Activated CD8-positive, alpha-beta T cell treated with anti-CD3 and anti-CD28 coated beads for 36 hours (primary cell): ENCODE data around the gene CAMTA1. TPM values are rescaled to one million over a fixed set of nuclear protein-coding genes. Genes with fewer than 3 reads are reported as not detected.

Experiments used
- ATAC-seq: fragments of 200-7000 bp; cut with Tn5 transposase; one replicate; pipeline ENCODE4 v1.10.0; 2021; ENCODE audit warnings: mild to moderate bottlenecking, moderate library complexity
- CTCF ChIA-PET: fragments of 350-600 bp; sonication (Branson Sonifier 250); formaldehyde crosslinking; loops from one replicate; lab custom pipeline; 2021; ENCODE audit warnings: antibody characterized with exemption; lab: Charles Lee
- POLR2A ChIA-PET: fragments of 350-600 bp; sonication (Branson Sonifier 250); formaldehyde crosslinking; loops from one replicate; lab custom pipeline; 2021; ENCODE audit warnings: antibody characterized with exemption; lab: Charles Lee
- DNase-seq: peaks from one replicate; pipeline ENCODE4 v3.0.0-alpha.2; 2020
- H3K27ac Mint-ChIP-seq: one replicate; pipeline ENCODE4 v1.8.0; 2021; ENCODE audit warnings: mild to moderate bottlenecking, mixed read lengths
- H3K27me3 Mint-ChIP-seq: one replicate; pipeline ENCODE4 v1.8.0; 2021; ENCODE audit warnings: mixed read lengths
- H3K36me3 Mint-ChIP-seq: one replicate; pipeline ENCODE4 v1.8.0; 2021; ENCODE audit warnings: low read depth, mixed read lengths
- H3K4me1 Mint-ChIP-seq: one replicate; pipeline ENCODE4 v1.8.0; 2021; ENCODE audit warnings: low read depth, mixed read lengths
- H3K4me3 Mint-ChIP-seq: one replicate; pipeline ENCODE4 v1.8.0; 2021; ENCODE audit warnings: mild to moderate bottlenecking, moderate library complexity, mixed read lengths
- H3K9me3 Mint-ChIP-seq: one replicate; pipeline ENCODE4 v1.8.0; 2021; ENCODE audit warnings: mixed read lengths
- intact Hi-C: fragments of 100-400 bp; cut with micrococcal nuclease; formaldehyde crosslinking; loops from one replicate; pipeline ENCODE4 v1.10.0; 2022
- total RNA-seq, 2 experiments: library from RNA; stranded (reverse); gene quantifications; one replicate each; pipeline ENCODE4 v1.2.3, GENCODE V29; 2021
- TF ChIP-seq, protein P1 (sequence below): fragments of 200-600 bp; IDR thresholded peaks from one replicate; pipeline ENCODE4 v1.8.0; 2022; ENCODE audit warnings: antibody characterized with exemption, mild to moderate bottlenecking

The CAMTA1 gene
- total RNA-seq, 2 experiments from 2014 or later = 67.7 to 70.9 TPM

DNA sequence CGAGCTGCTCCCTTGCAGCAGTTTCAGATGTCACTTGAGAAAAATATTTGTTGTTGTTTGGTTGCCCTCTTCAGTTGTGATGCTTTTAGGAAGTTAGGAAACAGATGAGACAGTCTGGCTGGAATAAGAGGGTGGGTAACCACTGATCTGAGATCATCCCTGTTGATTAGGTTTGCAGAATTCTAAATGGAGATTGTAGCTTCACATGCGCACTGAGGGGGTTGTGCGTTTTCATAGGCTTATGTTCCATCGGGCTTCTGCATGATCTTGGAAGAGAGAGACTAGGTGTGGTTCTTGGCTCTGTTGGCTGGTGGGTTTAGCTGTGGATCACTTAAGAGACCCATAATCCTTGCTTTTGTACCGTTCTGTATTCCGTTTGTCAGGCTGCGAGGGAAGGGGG lies 108.1 kb downstream of the CAMTA1 start:
- ATAC-seq (no peak), DNase-seq (no peak)
- Mint-ChIP-seq H3K27me3 (no peaks in the 10 kb centered on the region), H3K27ac (no peak overlapping the region), H3K9me3 (no peaks in the 10 kb centered on the region), H3K36me3 (no peaks in the 10 kb centered on the region), H3K4me3 (no peak overlapping the region), H3K4me1 (peaks cover 8% of the 10 kb centered on the region)
- TF ChIP-seq, protein P1, sequence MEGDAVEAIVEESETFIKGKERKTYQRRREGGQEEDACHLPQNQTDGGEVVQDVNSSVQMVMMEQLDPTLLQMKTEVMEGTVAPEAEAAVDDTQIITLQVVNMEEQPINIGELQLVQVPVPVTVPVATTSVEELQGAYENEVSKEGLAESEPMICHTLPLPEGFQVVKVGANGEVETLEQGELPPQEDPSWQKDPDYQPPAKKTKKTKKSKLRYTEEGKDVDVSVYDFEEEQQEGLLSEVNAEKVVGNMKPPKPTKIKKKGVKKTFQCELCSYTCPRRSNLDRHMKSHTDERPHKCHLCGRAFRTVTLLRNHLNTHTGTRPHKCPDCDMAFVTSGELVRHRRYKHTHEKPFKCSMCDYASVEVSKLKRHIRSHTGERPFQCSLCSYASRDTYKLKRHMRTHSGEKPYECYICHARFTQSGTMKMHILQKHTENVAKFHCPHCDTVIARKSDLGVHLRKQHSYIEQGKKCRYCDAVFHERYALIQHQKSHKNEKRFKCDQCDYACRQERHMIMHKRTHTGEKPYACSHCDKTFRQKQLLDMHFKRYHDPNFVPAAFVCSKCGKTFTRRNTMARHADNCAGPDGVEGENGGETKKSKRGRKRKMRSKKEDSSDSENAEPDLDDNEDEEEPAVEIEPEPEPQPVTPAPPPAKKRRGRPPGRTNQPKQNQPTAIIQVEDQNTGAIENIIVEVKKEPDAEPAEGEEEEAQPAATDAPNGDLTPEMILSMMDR = no peak
- CTCF ChIA-PET = interaction anchor here (0.7 to 0.8 kb wide), 2 partner anchors 8 to 325 kb away, joined by 3 read pairs; no protein-coding TSS in a partner anchor
- POLR2A ChIA-PET = no interaction called here
- intact Hi-C loops = loop anchor here (5.0 kb wide), 1 partner anchor 166 kb away; no protein-coding TSS in a partner anchor

- H3K4me3 Mint-ChIP-seq = no peak overlapping the region
- H3K27me3 Mint-ChIP-seq = no peaks in the 10 kb centered on the region
- H3K27ac Mint-ChIP-seq = no peak overlapping the region
- ChIA-PET CTCF (interaction anchor here (1.0 kb wide), 1 partner anchor 178 kb away, joined by 3 read pairs; no protein-coding TSS in a partner anchor), POLR2A (interaction anchor here (1.1 kb wide), 1 partner anchor 77 kb away, joined by 3 read pairs; no protein-coding TSS in a partner anchor)
- intact Hi-C loops = no loop called here
- no peaks in the 10 kb centered on the region for H3K36me3 Mint-ChIP-seq
- ATAC-seq = no peak
- no peak for DNase-seq
- no peaks in the 10 kb centered on the region for H3K9me3 Mint-ChIP-seq
- TF ChIP-seq, protein P1 = no peak
- peaks cover 4% of the 10 kb centered on the region for H3K4me1 Mint-ChIP-seq
Observed at GRCh38 chr1:6897138-6897537, 111.9 kb downstream of the CAMTA1 start.

GRCh38 chr1:6898974-6899539 lies 113.8 kb downstream of the CAMTA1 start:
- CTCF ChIA-PET = interaction anchor here (1.2 to 1.4 kb wide), 2 partner anchors 10 to 180 kb away, joined by 5 to 6 read pairs; no protein-coding TSS in a partner anchor

DNA sequence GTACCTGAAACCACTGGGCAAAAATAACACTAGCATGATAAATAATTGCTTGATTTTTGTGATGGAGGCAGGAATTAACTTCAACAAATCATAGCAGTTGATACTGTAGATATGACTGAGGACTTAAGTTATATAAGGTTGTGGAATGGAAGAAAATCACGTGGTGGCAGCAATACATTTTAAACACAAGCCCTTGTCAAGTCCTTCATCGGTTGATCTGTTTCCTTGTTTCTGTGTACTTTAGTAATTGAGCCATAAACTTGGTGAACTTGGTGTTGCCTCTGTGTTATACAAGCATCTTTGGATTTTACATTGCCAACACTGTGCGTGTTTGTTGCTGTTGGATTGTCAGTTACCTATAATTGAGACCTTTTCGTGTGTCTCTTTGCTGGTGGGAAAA lies 114.4 kb downstream of the CAMTA1 start:
- TF ChIP-seq, protein P1 = no peak
- Mint-ChIP-seq H3K4me1 (peaks cover 6% of the 10 kb centered on the region), H3K9me3 (no peaks in the 10 kb centered on the region), H3K36me3 (no peaks in the 10 kb centered on the region), H3K27me3 (no peaks in the 10 kb centered on the region), H3K27ac (no peak overlapping the region), H3K4me3 (no peak overlapping the region)
- no peak for DNase-seq
- intact Hi-C loops = no loop called here
- ChIA-PET CTCF (interaction anchor here (1.2 kb wide), 2 partner anchors 10 to 143 kb away, joined by 4 to 6 read pairs; no protein-coding TSS in a partner anchor), POLR2A (no interaction called here)
- no peak for ATAC-seq

More at GRCh38 chr1:6898974-6899539, 113.8 kb downstream of the CAMTA1 start:
- Mint-ChIP-seq H3K36me3 (no peaks in the 10 kb centered on the region), H3K27me3 (no peaks in the 10 kb centered on the region), H3K4me1 (peaks cover 6% of the 10 kb centered on the region), H3K27ac (no peak overlapping the region), H3K4me3 (no peak overlapping the region), H3K9me3 (no peaks in the 10 kb centered on the region)
- POLR2A ChIA-PET = no interaction called here
- TF ChIP-seq, protein P1 = no peak
- intact Hi-C loops = no loop called here
- no peak for ATAC-seq
- no peak for DNase-seq

DNA sequence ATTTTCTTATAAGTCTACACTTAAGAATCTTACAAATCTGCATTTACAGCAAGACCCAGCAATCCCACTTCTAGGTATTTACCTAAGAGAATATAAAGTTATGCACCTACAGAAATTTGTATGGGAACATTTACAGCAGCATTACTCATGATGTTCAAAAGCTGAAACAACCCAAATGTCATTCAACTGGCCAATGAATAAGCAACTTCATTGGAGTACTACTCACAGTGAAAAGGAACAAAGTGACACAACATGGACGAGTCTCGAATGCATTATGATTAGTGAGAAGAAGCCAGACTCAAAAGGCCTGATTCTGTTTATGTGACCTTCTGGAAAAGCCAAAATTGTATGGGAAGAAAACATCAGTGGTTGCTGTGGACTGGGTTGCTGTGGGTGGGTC lies 116.9 kb downstream of the CAMTA1 start:
- intact Hi-C loops = no loop called here
- DNase-seq (no peak), ATAC-seq (no peak)
- TF ChIP-seq, protein P1 = no peak
- H3K4me1 Mint-ChIP-seq = peaks cover 11% of the 10 kb centered on the region
- H3K27ac Mint-ChIP-seq = no peak overlapping the region
- CTCF ChIA-PET = interaction anchor here (2.0 kb wide), 1 partner anchor 12 kb away, joined by 7 read pairs; no protein-coding TSS in a partner anchor
- POLR2A ChIA-PET = no interaction called here
- H3K4me3 Mint-ChIP-seq = no peak overlapping the region
- no peaks in the 10 kb centered on the region for H3K36me3 Mint-ChIP-seq
- H3K9me3 Mint-ChIP-seq = no peaks in the 10 kb centered on the region
- H3K27me3 Mint-ChIP-seq = no peaks in the 10 kb centered on the region
